Trophoblast cell (in vitro differentiated cells and primary cell): ENCODE data around the gene CCNH.

Experiments
- DNase-seq, 2 donors: peaks; one replicate each; pipeline ENCODE4 v3.0.0-alpha.2; 2016
- H2AFZ ChIP-seq: 2 replicates; pipeline ENCODE4 v1.6.1; 2013; ENCODE audit warnings: low read length, moderate library complexity, mild to moderate bottlenecking; ENCODE audit not compliant: insufficient read depth, poor library complexity
- H2AK5ac ChIP-seq: 2 replicates; pipeline ENCODE4 v1.6.1; 2013; ENCODE audit warnings: mild to moderate bottlenecking, low read length
- H2BK120ac ChIP-seq: 2 replicates; pipeline ENCODE4 v1.6.1; 2013; ENCODE audit warnings: low read length, mild to moderate bottlenecking, moderate library complexity; ENCODE audit not compliant: insufficient read depth, poor library complexity
- H2BK12ac ChIP-seq: 2 replicates; pipeline ENCODE4 v1.6.1; 2013; ENCODE audit warnings: mild to moderate bottlenecking, low read length, moderate library complexity
- H2BK5ac ChIP-seq: 2 replicates; pipeline ENCODE4 v1.6.1; 2013; ENCODE audit warnings: low read length, low read depth, moderate library complexity, mild to moderate bottlenecking; ENCODE audit not compliant: poor library complexity
- H3K14ac ChIP-seq: 2 replicates; pipeline ENCODE4 v1.6.1; 2013; ENCODE audit warnings: mild to moderate bottlenecking, low read length
- H3K18ac ChIP-seq: 2 replicates; pipeline ENCODE4 v1.6.1; 2013; ENCODE audit warnings: mild to moderate bottlenecking, low read length
- H3K23ac ChIP-seq: 2 replicates; pipeline ENCODE4 v1.6.1; 2013; ENCODE audit warnings: low read length
- H3K27ac ChIP-seq: 2 replicates; pipeline ENCODE4 v1.5.1; 2013; ENCODE audit warnings: low read depth, mild to moderate bottlenecking, inconsistent platforms, low read length, moderate library complexity
- H3K27me3 ChIP-seq: 2 replicates; pipeline ENCODE4 v1.6.1; 2013; ENCODE audit warnings: inconsistent platforms, mild to moderate bottlenecking, low read length, moderate library complexity; ENCODE audit not compliant: insufficient read depth
- H3K36me3 ChIP-seq, 2 experiments: 1 replicate in 1 of 2; 2 replicates in 1 of 2; pipeline ENCODE4 v1.6.1; 2013; ENCODE audit warnings: low read length in 2 of 2, mild to moderate bottlenecking in 2 of 2, moderate library complexity in 1 of 2; ENCODE audit not compliant: insufficient read depth in 2 of 2, control insufficient read depth in 1 of 2
- H3K4ac ChIP-seq: 2 replicates; pipeline ENCODE4 v1.6.1; 2013; ENCODE audit warnings: low read depth, mild to moderate bottlenecking, low read length, moderate library complexity
- H3K4me1 ChIP-seq, 2 experiments: 1 replicate in 1 of 2; 2 replicates in 1 of 2; pipeline ENCODE4 v1.6.1; 2013; ENCODE audit warnings: low read length in 2 of 2, mild to moderate bottlenecking in 2 of 2, moderate library complexity in 1 of 2; ENCODE audit not compliant: insufficient read depth in 2 of 2, control insufficient read depth in 1 of 2
- H3K4me2 ChIP-seq: 2 replicates; pipeline ENCODE4 v1.6.1; 2013; ENCODE audit warnings: inconsistent platforms, mild to moderate bottlenecking, low read length, moderate library complexity
- H3K4me3 ChIP-seq: 2 replicates; pipeline ENCODE4 v1.5.1; 2013; ENCODE audit warnings: mild to moderate bottlenecking, low read depth, low read length, inconsistent platforms
- H3K79me1 ChIP-seq: one replicate; pipeline ENCODE4 v1.6.1; 2013; ENCODE audit warnings: low read length
- H3K79me2 ChIP-seq: 2 replicates; pipeline ENCODE4 v1.6.1; 2013; ENCODE audit warnings: low read length, mild to moderate bottlenecking; ENCODE audit not compliant: control insufficient read depth, insufficient read depth, poor library complexity
- H3K9ac ChIP-seq: 2 replicates; pipeline ENCODE4 v1.6.1; 2013; ENCODE audit warnings: mild to moderate bottlenecking, low read length
- H3K9me3 ChIP-seq: 2 replicates; pipeline ENCODE4 v1.6.1; 2013; ENCODE audit warnings: low read depth, mild to moderate bottlenecking, control low read depth, inconsistent platforms, low read length; ENCODE audit not compliant: insufficient read depth
- H4K12ac ChIP-seq: 2 replicates; pipeline ENCODE4 v1.6.1; 2013; ENCODE audit warnings: low read depth, mild to moderate bottlenecking, low read length, moderate library complexity
- H4K8ac ChIP-seq: 2 replicates; pipeline ENCODE4 v1.6.1; 2013; ENCODE audit warnings: low read depth, mild to moderate bottlenecking, low read length, moderate library complexity
- H4K91ac ChIP-seq: one replicate; pipeline ENCODE4 v1.6.1; 2013; ENCODE audit warnings: low read depth, mild to moderate bottlenecking, low read length, moderate library complexity
- WGBS: extraction: QIAGEN DNeasy Blood & Tissue Kit; methylation state at CpG from one replicate; pipeline ENCODE4 v1.1.7; 2013; ENCODE audit warnings: missing lambda C conversion rate; ENCODE audit not compliant: insufficient read length, insufficient coverage; ENCODE audit errors: extremely low coverage; 5-methylcytosine and 5-hydroxymethylcytosine counted together

Gene CCNH

GRCh38 chr5:87405472-87406155 is 7.1 kb downstream of the CCNH start:
- Histone ChIP-seq H3K27ac (no peak overlapping the region), H3K36me3 (peaks cover 7 to 16% of the 10 kb centered on the region in 2 experiments), H4K91ac (no peak overlapping the region), H3K4me1 (no peaks in the 10 kb centered on the region), H2AFZ (no peak overlapping the region), H3K23ac (no peak overlapping the region), H2BK12ac (no peak overlapping the region), H4K8ac (no peak overlapping the region), H3K4me3 (no peak overlapping the region), H3K9me3 (peaks cover 2% of the 10 kb centered on the region), H3K9ac (no peak overlapping the region), H3K4ac (no peak overlapping the region), H2BK5ac (no peak overlapping the region), H2AK5ac (no peak overlapping the region), H3K4me2 (no peak overlapping the region), H4K12ac (no peak overlapping the region), H3K14ac (no peak overlapping the region), H3K79me1 (no peaks in the 10 kb centered on the region), H3K27me3 (no peaks in the 10 kb centered on the region), H3K18ac (no peak overlapping the region), H2BK120ac (no peak overlapping the region), H3K79me2 (no peaks in the 10 kb centered on the region)
- no CpG with 5 or more reads among the region's 2 CpGs for WGBS
- no peak for DNase-seq

GRCh38 chr5:87404359-87404758 is 8.4 kb downstream of the CCNH start:
- H3K27me3 ChIP-seq: no peaks in the 10 kb centered on the region
- no peak overlapping the region for H3K4me3 ChIP-seq
- H4K91ac ChIP-seq: no peak overlapping the region
- no peak overlapping the region for H4K8ac ChIP-seq
- WGBS: no CpG with 5 or more reads among the region's 2 CpGs
- no peak overlapping the region for H3K27ac ChIP-seq
- no peak overlapping the region for H3K18ac ChIP-seq
- H3K36me3 ChIP-seq: peaks cover 7 to 16% of the 10 kb centered on the region in 2 experiments
- H2AK5ac ChIP-seq: no peak overlapping the region
- no peak overlapping the region for H4K12ac ChIP-seq
- no peak overlapping the region for H2BK120ac ChIP-seq
- no peak overlapping the region for H2BK12ac ChIP-seq
- no peak overlapping the region for H2BK5ac ChIP-seq
- H3K79me1 ChIP-seq: no peaks in the 10 kb centered on the region
- H3K4ac ChIP-seq: no peak overlapping the region
- no peaks in the 10 kb centered on the region for H3K4me1 ChIP-seq
- H3K79me2 ChIP-seq: no peaks in the 10 kb centered on the region
- DNase-seq: no peak
- no peak overlapping the region for H3K9ac ChIP-seq
- peaks cover 2% of the 10 kb centered on the region for H3K9me3 ChIP-seq
- no peak overlapping the region for H2AFZ ChIP-seq
- no peak overlapping the region for H3K4me2 ChIP-seq
- H3K14ac ChIP-seq: no peak overlapping the region
- no peak overlapping the region for H3K23ac ChIP-seq

GRCh38 chr5:87403899-87404298 is 8.8 kb downstream of the CCNH start:
- no peaks in the 10 kb centered on the region for H3K79me2 ChIP-seq
- H3K4me1 ChIP-seq: no peaks in the 10 kb centered on the region
- no peaks in the 10 kb centered on the region for H3K27me3 ChIP-seq
- H3K4me3 ChIP-seq: no peak overlapping the region
- no peak overlapping the region for H3K4ac ChIP-seq
- H3K27ac ChIP-seq: no peak overlapping the region
- H2AFZ ChIP-seq: no peak overlapping the region
- WGBS: no CpG with 5 or more reads among the region's 3 CpGs
- no peaks in the 10 kb centered on the region for H3K79me1 ChIP-seq
- no peak overlapping the region for H4K12ac ChIP-seq
- no peak overlapping the region for H2BK12ac ChIP-seq
- H4K8ac ChIP-seq: no peak overlapping the region
- H3K9me3 ChIP-seq: peaks cover 2% of the 10 kb centered on the region
- no peak overlapping the region for H3K23ac ChIP-seq
- no peak overlapping the region for H3K4me2 ChIP-seq
- no peak overlapping the region for H3K18ac ChIP-seq
- DNase-seq: no peak
- no peak overlapping the region for H2AK5ac ChIP-seq
- no peak overlapping the region for H3K9ac ChIP-seq
- no peak overlapping the region for H3K14ac ChIP-seq
- H4K91ac ChIP-seq: no peak overlapping the region
- peaks cover 7 to 20% of the 10 kb centered on the region in 2 experiments for H3K36me3 ChIP-seq
- H2BK5ac ChIP-seq: no peak overlapping the region
- H2BK120ac ChIP-seq: no peak overlapping the region

- Histone ChIP-seq H3K27me3 (no peaks in the 10 kb centered on the region), H3K79me1 (no peaks in the 10 kb centered on the region), H3K18ac (peak overlapping the region; percentile 45), H4K12ac (no peak overlapping the region), H3K4ac (no peak overlapping the region), H3K14ac (no peak overlapping the region), H3K79me2 (no peaks in the 10 kb centered on the region), H3K27ac (no peak overlapping the region), H3K4me3 (no peak overlapping the region), H2BK120ac (no peak overlapping the region), H3K9ac (no peak overlapping the region), H3K23ac (no peak overlapping the region), H2AFZ (no peak overlapping the region), H3K4me2 (no peak overlapping the region), H2BK5ac (no peak overlapping the region), H3K4me1 (no peaks in the 10 kb centered on the region), H3K36me3 (peaks cover 7 to 21% of the 10 kb centered on the region in 2 experiments), H4K8ac (no peak overlapping the region), H4K91ac (no peak overlapping the region), H3K9me3 (peaks cover 2% of the 10 kb centered on the region), H2AK5ac (no peak overlapping the region), H2BK12ac (no peak overlapping the region)
- no peak for DNase-seq
- WGBS: no CpG with 5 or more reads among the region's 3 CpGs
These were observed 9.3 kb downstream of the CCNH start for GRCh38 chr5:87403409-87403808.
